Heart left ventricle (tissue), 13 donors: ENCODE measurements around the gene FURIN.
"Not testable (repeated sequence)": the region's sequence is repeated elsewhere in the genome, so short reads cannot be mapped to it uniquely, and the experiment has no call there.

Source experiments
- CTCF ChIP-seq, 12 donors: fragments of 200-600 bp; sonication (generic) in 4 of 12; IDR thresholded peaks; one replicate each; pipeline versions ENCODE4 v1.5.0 to v1.8.0; 2018 to 2022; ENCODE audit warnings: antibody characterized with exemption in 12 of 12, mild to moderate bottlenecking in 5 of 12
- POLR2A ChIP-seq, 2 donors: fragments of 450-650 bp; IDR thresholded peaks; one replicate each; pipeline ENCODE4 v1.6.1; 2017; ENCODE audit warnings: antibody characterized with exemption in 2 of 2, mild to moderate bottlenecking in 2 of 2, moderate library complexity in 2 of 2
- donor health status: ischemic (EF 13 %, LVEDD 7.1; RV severe dilation, severe dysfunction).
- donor health status: DM: no; HTN: yes; CAD: no.
- donor health status: DM: no; HTN: no; CAD: no.
- donor health status: ischemic (EF 25% LVEDD 6.9; RV normal size, moderate dysfunction).
- donor health status: ischemic (EF 25% LVEDD 5.7; RV mildly dilated, moderate dysfunction).
- donor health status: ischemic (EF 35%, LVEDD 5.7; RV mildly dilated, moderate dysfunction).
- donor health status: nonischemic (EF 11% LVEDD 7.7; RV severe dilation, severe dysfunction).
- donor health status: DM: yes; HTN: yes; CAD: no.
- donor health status: PGD.
- donor health status: ischemic (EF 29% LVEDD 5.4; RV normal size, mild dysfunction).
- donor health status: nonischemic (EF 23%, LVEDD 6.1; RV moderate dilation, normal function).

- TF ChIP-seq CTCF, POLR2A (IDR thresholded peaks at IDR 0.05): not testable (repeated sequence)
These were observed 42.0 kb upstream of the FURIN start for GRCh38 chr15:90826206-90826885.
